Panc1 (cell line): ENCODE data around the gene MBNL2. TPM values are rescaled to one million over a fixed set of nuclear protein-coding genes. Genes with fewer than 3 reads are reported as not detected.
A peak's percentile ranks its signal among the peaks of the same experiment; 100 is the strongest.

Source experiments
- ATAC-seq: fragments of 200-7000 bp; cut with Tn5 transposase; 2 replicates; pipeline ENCODE4 v1.9.1; 2020; ENCODE audit warnings: mild to moderate bottlenecking, moderate library complexity
- BruUV-seq: library from RNA; stranded (reverse); fragments of 400-500 nt; replicated peaks from 2 replicates; lab custom pipeline; 2021; lab: Mats Ljungman, UMichigan
- CTCF ChIA-PET: fragments of 300-600 bp; sonication (Branson Sonifier 250); formaldehyde crosslinking; loops from one replicate; lab custom pipeline; 2022; ENCODE audit warnings: antibody characterized with exemption; lab: Charles Lee
- POLR2A ChIA-PET: fragments of 300-600 bp; sonication (Branson Sonifier 250); formaldehyde crosslinking; loops from one replicate; lab custom pipeline; 2022; ENCODE audit warnings: antibody characterized with exemption; lab: Charles Lee
- DNase-seq: peaks from one replicate; pipeline ENCODE4 v3.0.0-alpha.2; 2010; ENCODE audit warnings: low read depth, low spot score
- H3K27ac ChIP-seq: 2 replicates; pipeline ENCODE4 v1.5.1; 2011; ENCODE audit warnings: mild to moderate bottlenecking, low read length, inconsistent platforms
- H3K27me3 ChIP-seq: fragments of 200-500 bp; sonication (Bioruptor generic); 2 replicates; pipeline ENCODE4 v1.6.0; 2014; ENCODE audit warnings: low read length, inconsistent platforms; ENCODE audit not compliant: control insufficient read depth, insufficient read depth
- H3K36me3 ChIP-seq: fragments of 200-500 bp; sonication (Bioruptor generic); 2 replicates; pipeline ENCODE4 v1.5.1; 2014; ENCODE audit warnings: inconsistent platforms, mild to moderate bottlenecking, low read length, moderate library complexity; ENCODE audit not compliant: control insufficient read depth, insufficient read depth
- H3K4me1 ChIP-seq: 2 replicates; pipeline ENCODE4 v1.5.1; 2011; ENCODE audit warnings: inconsistent platforms, mild to moderate bottlenecking, low read length, moderate library complexity; ENCODE audit not compliant: control insufficient read depth, insufficient read depth
- H3K4me3 ChIP-seq, 2 experiments: 2 replicates each; pipeline ENCODE4 v1.5.1; 2011 to 2012; ENCODE audit warnings: low read depth in 2 of 2, low read length in 2 of 2, mild to moderate bottlenecking in 2 of 2, inconsistent platforms in 1 of 2, moderate library complexity in 1 of 2
- H3K9me3 ChIP-seq: fragments of 200-500 bp; sonication (Bioruptor generic); 2 replicates; pipeline ENCODE4 v1.5.1; 2014; ENCODE audit warnings: low read depth, mild to moderate bottlenecking, inconsistent platforms, low read length, moderate library complexity; ENCODE audit not compliant: control insufficient read depth, insufficient read depth
- POLR2AphosphoS5 ChIP-seq: IDR thresholded peaks from 2 replicates; pipeline ENCODE4 v1.6.1; 2012; ENCODE audit warnings: mild to moderate bottlenecking, low read depth, low read length, moderate library complexity
- SIN3A ChIP-seq: IDR thresholded peaks from 2 replicates; pipeline ENCODE4 v1.6.1; 2012; ENCODE audit warnings: low read depth, mild to moderate bottlenecking, low read length, moderate library complexity, borderline replicate concordance; ENCODE audit not compliant: insufficient read depth
- TCF7L2 ChIP-seq: IDR thresholded peaks from 2 replicates; pipeline ENCODE4 v1.6.1; 2011; ENCODE audit warnings: mild to moderate bottlenecking, low read depth, low read length, inconsistent platforms
- in situ Hi-C: cut with HindIII; loops from 2 replicates; pipeline ENCODE4 v1.10.0; 2016; ENCODE audit warnings: low sequenced_read_pairs, low pct_unique_long_range_greater_than_20kb
- intact Hi-C: fragments of 100-400 bp; cut with micrococcal nuclease; formaldehyde crosslinking; loops from one replicate; pipeline ENCODE4 v1.10.0; 2022; ENCODE audit not compliant: unreplicated experiment
- total RNA-seq: library from RNA; stranded (reverse); gene quantifications from one replicate; pipeline ENCODE4 v1.2.1, GENCODE V29; 2021; ENCODE audit not compliant: unreplicated experiment
- TF ChIP-seq, protein P1 (sequence below): fragments of 450-650 bp; IDR thresholded peaks from 2 replicates; pipeline ENCODE4 v1.5.1; 2017; ENCODE audit warnings: mild to moderate bottlenecking
- TF ChIP-seq, protein P2 (sequence below), 2 experiments: IDR thresholded peaks; 2 replicates each; pipeline ENCODE4 v1.6.1; 2011 to 2012; ENCODE audit warnings: low read depth in 2 of 2, control low read depth in 1 of 2, low read length in 1 of 2, mild to moderate bottlenecking in 1 of 2, moderate library complexity in 1 of 2; ENCODE audit not compliant: insufficient read depth in 1 of 2

The MBNL2 gene
- total RNA-seq, 1 experiment from 2014 or later: 103 TPM

GRCh38 chr13:97335488-97336134 is 113.5 kb downstream of the MBNL2 start:
- Histone ChIP-seq H3K36me3 (peaks cover 8% of the 10 kb centered on the region), H3K9me3 (no peaks in the 10 kb centered on the region), H3K4me1 (peaks cover 74% of the 10 kb centered on the region), H3K27me3 (no peaks in the 10 kb centered on the region), H3K4me3 (no peak overlapping the region), H3K27ac (peak overlapping the region; percentile 96)
- TSS peak; percentile 10 for BruUV-seq
- intact Hi-C loops (no loop called here), in situ Hi-C loops (no loop called here)
- TF ChIP-seq POLR2AphosphoS5 (no peak), TCF7L2 (no peak)
- TF ChIP-seq, protein P1, sequence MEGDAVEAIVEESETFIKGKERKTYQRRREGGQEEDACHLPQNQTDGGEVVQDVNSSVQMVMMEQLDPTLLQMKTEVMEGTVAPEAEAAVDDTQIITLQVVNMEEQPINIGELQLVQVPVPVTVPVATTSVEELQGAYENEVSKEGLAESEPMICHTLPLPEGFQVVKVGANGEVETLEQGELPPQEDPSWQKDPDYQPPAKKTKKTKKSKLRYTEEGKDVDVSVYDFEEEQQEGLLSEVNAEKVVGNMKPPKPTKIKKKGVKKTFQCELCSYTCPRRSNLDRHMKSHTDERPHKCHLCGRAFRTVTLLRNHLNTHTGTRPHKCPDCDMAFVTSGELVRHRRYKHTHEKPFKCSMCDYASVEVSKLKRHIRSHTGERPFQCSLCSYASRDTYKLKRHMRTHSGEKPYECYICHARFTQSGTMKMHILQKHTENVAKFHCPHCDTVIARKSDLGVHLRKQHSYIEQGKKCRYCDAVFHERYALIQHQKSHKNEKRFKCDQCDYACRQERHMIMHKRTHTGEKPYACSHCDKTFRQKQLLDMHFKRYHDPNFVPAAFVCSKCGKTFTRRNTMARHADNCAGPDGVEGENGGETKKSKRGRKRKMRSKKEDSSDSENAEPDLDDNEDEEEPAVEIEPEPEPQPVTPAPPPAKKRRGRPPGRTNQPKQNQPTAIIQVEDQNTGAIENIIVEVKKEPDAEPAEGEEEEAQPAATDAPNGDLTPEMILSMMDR: no peak
- TF ChIP-seq, protein P2, sequence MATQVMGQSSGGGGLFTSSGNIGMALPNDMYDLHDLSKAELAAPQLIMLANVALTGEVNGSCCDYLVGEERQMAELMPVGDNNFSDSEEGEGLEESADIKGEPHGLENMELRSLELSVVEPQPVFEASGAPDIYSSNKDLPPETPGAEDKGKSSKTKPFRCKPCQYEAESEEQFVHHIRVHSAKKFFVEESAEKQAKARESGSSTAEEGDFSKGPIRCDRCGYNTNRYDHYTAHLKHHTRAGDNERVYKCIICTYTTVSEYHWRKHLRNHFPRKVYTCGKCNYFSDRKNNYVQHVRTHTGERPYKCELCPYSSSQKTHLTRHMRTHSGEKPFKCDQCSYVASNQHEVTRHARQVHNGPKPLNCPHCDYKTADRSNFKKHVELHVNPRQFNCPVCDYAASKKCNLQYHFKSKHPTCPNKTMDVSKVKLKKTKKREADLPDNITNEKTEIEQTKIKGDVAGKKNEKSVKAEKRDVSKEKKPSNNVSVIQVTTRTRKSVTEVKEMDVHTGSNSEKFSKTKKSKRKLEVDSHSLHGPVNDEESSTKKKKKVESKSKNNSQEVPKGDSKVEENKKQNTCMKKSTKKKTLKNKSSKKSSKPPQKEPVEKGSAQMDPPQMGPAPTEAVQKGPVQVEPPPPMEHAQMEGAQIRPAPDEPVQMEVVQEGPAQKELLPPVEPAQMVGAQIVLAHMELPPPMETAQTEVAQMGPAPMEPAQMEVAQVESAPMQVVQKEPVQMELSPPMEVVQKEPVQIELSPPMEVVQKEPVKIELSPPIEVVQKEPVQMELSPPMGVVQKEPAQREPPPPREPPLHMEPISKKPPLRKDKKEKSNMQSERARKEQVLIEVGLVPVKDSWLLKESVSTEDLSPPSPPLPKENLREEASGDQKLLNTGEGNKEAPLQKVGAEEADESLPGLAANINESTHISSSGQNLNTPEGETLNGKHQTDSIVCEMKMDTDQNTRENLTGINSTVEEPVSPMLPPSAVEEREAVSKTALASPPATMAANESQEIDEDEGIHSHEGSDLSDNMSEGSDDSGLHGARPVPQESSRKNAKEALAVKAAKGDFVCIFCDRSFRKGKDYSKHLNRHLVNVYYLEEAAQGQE (IDR thresholded peaks at IDR 0.05; ENCODE audit: insufficient read depth in 1 of 2, low read depth in 2 of 2, low read length in 1 of 2): no peak
- CTCF ChIA-PET: interaction anchor here (0.7 kb wide), 1 partner anchor 15 kb away, joined by 4 read pairs; no protein-coding TSS in a partner anchor
- DNase-seq (no peak), ATAC-seq (no peak)
- POLR2A ChIA-PET: no interaction called here

DNA sequence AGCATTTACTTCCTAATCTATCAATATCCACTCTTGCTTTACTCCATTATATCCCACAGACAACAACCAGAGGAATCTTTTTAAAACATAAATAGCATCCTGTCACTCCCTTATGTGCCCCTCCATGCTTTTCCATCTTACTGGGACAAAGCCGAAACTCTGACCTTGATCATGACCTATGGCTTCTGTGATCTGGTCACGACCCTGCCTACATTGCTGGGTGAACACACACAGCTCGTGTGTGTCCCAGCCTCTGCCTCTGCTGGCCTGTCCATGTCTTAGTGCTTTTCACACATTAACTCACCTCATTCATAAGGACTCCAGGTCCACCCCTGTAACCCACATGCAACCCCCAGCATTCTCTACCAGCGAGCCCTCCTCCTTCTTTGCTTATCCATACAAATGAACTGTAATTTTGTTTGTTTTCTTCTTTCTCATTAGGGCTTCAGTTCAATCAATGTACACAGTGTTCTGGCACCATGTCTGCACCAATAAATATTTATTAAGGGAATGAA is 115.9 kb downstream of the MBNL2 start:
- in situ Hi-C loops (no loop called here), intact Hi-C loops (no loop called here)
- Histone ChIP-seq H3K4me1 (peaks cover 74% of the 10 kb centered on the region), H3K27ac (peak overlapping the region; percentile 96), H3K4me3 (no peak overlapping the region), H3K9me3 (no peaks in the 10 kb centered on the region), H3K36me3 (peaks cover 15% of the 10 kb centered on the region), H3K27me3 (no peaks in the 10 kb centered on the region)
- TF ChIP-seq SIN3A: no peak
- no peak for TF ChIP-seq POLR2AphosphoS5
- TF ChIP-seq, protein P1: no peak
- TF ChIP-seq, protein P2 (IDR thresholded peaks at IDR 0.05; ENCODE audit: insufficient read depth in 1 of 2, low read depth in 2 of 2, low read length in 1 of 2): no peak
- no peak for TF ChIP-seq TCF7L2
- ChIA-PET POLR2A (no interaction called here), CTCF (no interaction called here)
- no TSS peak for BruUV-seq
- no peak for ATAC-seq
- no peak for DNase-seq
